HG03159 (cell line): ENCODE measurements around the gene INTS1.

ENCODE experiments used
- ATAC-seq: cut with Tn5 transposase; IDR thresholded peaks from one replicate; pipeline ENCODE4 v1.9.1; 2021; ENCODE audit warnings: mild to moderate bottlenecking, moderate library complexity; ENCODE audit not compliant: unreplicated experiment

The INTS1 gene

DNA sequence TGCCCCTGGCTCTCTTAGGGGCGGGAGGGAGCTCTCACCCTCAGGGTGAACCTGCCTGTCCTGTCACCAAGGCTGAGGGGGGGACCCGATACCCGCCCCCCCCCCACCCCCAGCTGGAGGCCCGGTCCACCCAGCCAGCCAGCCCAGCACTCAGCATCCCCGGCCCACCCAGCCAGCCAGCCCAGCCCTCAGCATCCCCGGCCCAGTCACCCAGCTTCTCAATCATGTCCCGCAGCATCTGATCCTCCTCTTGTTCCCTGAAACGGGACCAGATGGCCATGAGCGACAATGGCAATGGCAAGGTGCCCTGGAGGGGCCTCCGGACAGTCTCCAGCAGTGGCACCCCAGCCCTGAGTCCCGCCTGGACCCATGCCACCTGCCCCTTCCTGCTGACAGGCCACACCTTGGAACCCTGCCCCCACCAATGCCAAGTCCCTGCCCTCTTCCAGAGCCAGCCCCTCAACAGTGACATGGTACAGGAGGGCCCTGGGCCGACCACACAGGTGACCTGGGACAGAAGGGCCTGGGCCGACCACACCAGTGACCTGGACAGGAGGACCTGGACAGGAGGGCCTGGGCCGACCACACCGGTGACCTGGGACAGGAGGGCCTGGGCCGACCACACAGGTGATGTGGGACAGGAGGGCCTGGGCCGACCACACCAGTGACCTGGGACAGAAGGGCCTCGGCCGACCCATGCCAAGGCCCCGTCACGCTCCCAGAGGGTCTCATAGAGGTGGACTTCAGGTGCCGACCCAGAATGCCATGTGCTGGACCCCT lies 69.1 kb downstream of the INTS1 start:
- no peak for ATAC-seq

GRCh38 chr7:1434165-1434718 lies 69.9 kb downstream of the INTS1 start:
- ATAC-seq: no peak

DNA sequence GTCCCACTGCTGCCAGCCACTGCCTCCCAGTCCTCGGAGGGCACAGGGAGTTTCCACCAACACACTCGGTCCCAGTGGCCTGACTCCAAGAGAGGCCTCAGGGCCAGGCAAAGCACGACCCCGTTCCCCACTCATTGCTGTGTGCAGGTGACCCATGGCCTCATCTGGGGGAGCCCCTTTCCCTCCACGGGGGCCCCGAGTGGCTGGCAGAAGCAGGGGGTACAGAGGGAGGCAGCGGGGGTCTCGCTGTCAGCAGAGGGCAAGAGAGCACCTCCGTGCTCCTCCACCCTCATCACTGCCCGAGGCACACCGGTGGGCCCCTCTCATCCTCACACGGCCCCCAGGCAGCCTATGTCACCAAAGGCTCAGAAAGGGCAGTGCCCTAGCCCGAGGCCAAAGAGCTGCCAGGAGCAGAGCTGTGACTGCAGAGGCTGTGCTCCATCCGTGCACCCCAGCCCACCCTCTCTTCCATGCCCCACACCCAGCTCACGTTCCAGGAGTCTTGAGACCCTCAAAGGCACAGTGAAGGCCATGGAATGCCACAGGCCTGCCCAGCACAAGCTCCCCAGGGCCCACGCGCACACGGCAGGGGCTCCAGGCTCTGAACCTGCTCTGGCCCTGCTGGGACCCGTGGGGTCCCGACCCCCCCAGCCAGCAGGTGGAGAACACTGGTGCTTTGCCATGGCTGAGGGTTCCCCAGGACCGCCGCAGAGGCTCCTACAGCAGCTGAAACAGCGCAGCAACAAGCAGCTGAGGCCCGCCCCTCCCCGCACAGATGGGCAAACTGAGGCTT lies 70.9 kb downstream of the INTS1 start:
- ATAC-seq: no peak

GRCh38 chr7:1432411-1433082 lies 71.6 kb downstream of the INTS1 start:
- peak; percentile 60 for ATAC-seq

- ATAC-seq: peak; percentile 7
Observed at GRCh38 chr7:1431634-1432380, 72.4 kb downstream of the INTS1 start.

DNA sequence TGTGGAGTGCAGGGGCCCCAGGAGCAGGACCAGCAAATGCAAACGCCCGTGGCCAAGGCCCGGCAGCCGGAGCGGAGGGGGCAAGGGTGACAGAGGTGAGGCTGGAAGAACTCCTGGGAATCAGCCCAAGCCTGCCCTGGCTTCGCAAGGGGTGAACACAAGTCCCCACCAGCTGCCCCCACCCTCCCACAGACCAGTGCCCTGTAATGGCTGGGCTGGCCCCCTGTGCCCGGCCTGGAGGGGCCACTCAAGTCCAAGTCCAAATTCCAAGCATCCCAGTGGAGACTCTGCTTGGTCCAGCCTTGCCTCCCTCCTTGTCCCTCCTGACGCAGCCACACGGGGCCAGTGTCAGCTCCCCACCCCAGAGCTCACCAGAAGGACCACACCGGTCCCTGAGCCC lies 73.0 kb downstream of the INTS1 start:
- no peak for ATAC-seq

DNA sequence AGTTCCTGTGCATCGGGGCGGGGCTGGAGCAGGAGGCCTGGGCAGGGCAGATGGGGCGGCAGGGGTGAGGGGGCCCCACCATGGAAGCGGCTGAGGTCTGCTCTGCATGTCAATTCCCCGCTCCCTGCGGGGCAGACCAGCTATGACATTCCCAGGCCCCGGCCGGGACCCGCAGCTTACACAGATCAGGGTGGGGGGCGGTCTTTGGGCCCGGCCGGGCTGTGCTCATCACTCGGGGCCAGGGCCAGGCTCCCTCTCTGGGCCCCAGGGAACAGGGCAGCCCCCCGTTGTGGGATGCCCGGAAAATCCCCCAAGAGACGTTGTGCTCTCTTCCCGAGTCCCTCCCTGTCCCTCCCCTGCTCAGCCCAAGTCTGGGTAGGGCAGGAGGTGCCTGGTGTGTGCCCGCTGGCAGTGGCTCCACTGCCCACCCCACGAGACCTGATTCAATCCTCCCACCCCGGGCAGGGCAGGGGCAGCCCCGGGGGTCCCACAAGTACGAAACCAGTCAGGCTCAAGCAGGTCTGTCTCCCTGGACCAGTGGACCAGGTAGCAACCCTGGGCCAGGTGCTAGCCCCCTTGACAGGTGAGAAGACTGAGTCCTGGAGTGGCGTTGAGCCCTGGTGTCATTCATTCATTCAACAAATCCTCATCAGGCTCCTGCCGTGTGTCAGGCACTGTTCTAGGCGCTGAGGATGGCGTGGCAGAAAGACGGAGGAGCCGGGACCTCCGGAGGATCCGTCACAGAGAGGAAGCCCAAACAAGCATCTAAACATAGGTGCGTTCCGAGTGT lies 73.9 kb downstream of the INTS1 start:
- no peak for ATAC-seq

DNA sequence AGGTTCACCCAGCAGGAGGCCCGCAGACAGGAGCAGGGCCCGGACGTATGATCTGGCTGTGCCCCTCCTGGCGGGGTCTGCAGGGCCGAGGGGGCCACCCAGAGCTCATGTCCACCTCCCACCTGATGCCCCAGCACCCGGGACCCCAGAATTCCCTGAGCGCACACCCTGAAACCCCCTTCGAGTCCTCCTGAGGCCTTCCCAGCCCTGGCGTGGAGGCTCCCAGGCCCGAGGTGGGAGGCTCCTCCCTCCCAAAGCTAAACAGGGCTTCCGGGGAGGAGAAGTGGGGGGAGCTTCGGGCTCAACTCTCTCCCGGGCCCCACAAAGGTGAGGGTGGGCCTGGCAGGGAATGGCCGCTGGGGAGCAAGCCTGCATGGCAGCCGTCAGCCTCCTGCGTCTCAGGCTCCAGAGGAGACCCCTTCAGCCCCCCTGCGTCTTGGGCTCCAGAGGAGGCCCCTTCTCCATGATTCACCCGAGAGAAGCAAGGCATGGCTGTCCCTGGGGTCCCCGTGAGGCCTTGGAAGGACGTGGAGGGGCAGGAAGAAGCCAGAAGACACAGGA lies 75.2 kb downstream of the INTS1 start:
- no peak for ATAC-seq

DNA sequence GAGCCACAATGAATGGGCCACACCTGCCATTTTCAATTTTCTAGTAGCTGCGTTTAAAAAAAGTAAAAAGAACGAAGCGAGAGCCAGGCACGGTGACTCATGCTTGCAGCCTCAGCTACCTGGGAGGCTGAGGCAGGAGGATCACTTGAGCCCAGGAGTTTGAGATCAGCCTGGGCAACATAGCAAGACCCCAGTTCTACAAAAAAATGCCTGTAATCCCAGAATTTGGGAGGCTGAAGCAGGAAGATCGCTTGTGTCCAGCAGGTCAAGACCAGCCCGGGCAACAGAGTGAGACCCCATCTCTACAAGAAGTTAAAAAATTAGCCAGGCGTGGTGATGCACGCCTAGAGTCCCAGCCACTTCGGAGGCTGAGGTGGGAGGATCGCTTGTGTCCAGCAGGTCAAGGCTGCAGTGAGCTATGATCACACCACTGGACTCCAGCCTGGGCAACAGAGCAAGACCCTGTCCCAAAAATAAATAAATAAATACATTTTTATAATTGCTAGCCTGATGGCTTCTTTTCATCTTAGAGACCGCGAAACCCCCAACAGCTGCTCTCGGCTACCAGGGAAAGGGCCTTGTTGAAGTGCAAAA lies 77.0 kb downstream of the INTS1 start:
- no peak for ATAC-seq

GRCh38 chr7:1426474-1426873 lies 77.7 kb downstream of the INTS1 start:
- no peak for ATAC-seq

GRCh38 chr7:1425292-1426136 lies 78.7 kb downstream of the INTS1 start:
- no peak for ATAC-seq

DNA sequence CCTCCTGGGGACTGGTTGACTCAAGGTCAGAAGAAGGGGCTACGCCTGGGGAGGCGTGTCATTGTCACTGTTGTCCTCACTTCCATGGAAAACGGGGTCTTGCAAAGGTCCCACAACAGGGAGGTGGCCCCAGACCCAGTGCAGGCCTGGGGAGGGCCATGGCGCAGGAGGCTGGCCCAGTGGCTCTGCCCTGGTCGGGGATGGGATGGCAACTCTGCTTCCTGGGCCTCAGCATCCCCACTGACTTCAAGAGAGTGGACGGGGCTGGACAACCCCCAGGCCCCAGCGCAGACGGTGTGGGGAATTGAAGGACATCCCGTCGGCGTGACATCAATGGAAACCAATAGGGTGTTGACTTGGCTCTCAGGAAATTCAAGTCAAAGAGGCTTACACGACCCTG lies 80.1 kb downstream of the INTS1 start:
- no peak for ATAC-seq

GRCh38 chr7:1423264-1423811 lies 80.9 kb downstream of the INTS1 start:
- ATAC-seq: no peak

DNA sequence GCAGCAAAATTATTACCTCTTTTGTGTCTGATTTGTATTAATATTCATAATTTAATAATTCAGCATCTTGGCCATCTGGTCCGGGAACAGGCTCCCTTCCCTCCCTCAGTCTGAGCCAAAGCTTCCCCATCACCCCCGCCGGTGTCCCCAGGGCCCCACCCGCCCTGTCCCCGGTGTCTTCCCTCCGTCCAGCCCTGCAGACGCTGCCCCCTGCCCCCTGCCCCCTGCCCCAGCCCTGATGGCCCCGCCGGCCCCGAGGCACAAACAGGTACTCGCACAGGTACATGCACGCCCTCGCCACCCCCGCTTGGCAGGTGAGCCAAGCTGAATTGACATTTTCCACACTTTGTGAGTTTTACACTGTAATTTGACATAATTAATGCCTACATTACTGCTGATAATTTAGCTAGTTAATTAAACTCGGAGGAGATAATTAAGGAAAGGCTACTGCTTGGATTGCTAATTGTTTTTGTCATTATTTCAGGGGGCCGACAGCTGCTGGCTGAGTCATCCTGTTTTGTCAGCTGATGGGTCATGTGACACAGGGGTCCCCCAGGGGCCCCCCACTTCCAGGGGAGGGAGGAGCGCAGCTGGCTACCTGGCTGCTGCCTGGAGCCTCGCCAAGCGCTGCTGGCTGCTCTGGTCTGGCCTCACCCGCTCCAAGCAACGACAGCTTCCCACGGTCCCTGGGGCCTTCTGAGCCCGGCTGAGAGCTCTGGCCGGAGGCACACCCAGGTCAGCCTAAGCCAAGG lies 81.5 kb downstream of the INTS1 start:
- no peak for ATAC-seq

GRCh38 chr7:1421946-1422345 lies 82.2 kb downstream of the INTS1 start:
- no peak for ATAC-seq

GRCh38 chr7:1421020-1421790 lies 83.0 kb downstream of the INTS1 start:
- ATAC-seq: no peak
